ENCODE measurements around the gene C1orf50.

DNA sequence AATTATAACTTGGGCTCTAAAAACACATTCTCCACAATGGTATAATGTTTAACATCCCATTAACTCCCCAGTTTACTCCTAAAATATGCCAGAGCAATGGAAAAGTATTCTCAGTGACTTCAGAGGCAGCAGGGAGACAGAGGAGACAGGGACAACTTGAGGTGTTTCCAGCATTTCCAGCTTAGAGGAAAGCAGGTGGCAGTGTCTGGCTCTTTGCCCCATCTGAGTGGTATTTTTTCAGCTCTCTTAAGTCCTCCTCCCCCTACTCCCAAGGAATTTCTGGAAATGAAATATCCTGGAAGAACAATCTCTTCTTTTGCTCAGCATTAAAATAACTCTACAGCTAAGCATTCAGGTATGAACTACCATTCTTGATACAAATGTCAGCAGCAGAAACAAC lies 39.1 kb downstream of the C1orf50 start:
- no peak for TF ChIP-seq EZH2 (IDR thresholded peaks at IDR 0.05; ENCODE audit: insufficient read depth, poor library complexity, severe bottlenecking)
- TF ChIP-seq EZH2phosphoT487 (IDR thresholded peaks at IDR 0.05; ENCODE audit: insufficient read depth, low read depth): no peak
